Measurements from ENCODE around the gene GRAMD2B. TPM values are rescaled to one million over a fixed set of nuclear protein-coding genes. Genes with fewer than 3 reads are reported as not detected.

Gene GRAMD2B
- total and polyA plus RNA-seq, 4 donors: 8.5 to 19.4 (median 14.9) TPM

DNA sequence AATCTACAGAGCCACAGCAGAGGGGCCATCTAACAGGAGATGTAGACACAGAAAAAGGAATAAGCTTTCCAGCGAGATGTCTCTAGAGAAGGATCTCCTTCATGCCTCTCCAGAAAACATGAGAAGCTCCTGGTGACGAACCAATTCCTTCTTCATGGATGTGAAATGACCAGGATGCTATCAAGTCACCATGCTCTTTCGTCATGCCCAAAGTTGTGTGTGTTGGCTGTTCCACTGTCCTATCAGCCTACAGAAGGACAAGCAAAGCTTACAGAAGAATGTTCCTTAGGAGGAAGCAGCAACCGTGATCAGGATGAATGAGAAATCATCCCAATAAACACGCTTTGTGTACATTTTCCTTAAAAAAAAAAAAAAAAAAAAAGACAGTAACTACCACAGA is 117.4 kb downstream of the GRAMD2B start:
- peaks cover 0 to 2% (median 0%) of the 10 kb centered on the region in 4 donors for H3K36me3 ChIP-seq (ENCODE audit: control insufficient read depth in 4 of 4, insufficient read depth in 4 of 4, low read length in 4 of 4)
- ATAC-seq (ENCODE audit: insufficient read depth, low FRiP score): no peak
- no peak overlapping the region for H3K4me3 ChIP-seq
- 77 to 87% methylated on average over 5 of the region's 5 CpGs for WGBS, 2 donors
- peaks cover 0 to 14% (median 0%) of the 10 kb centered on the region in 5 donors for H3K4me1 ChIP-seq (ENCODE audit: control insufficient read depth in 5 of 5, insufficient read depth in 5 of 5, low read length in 5 of 5)
- no peak for DNase-seq
- no peak overlapping the region for H3K27ac ChIP-seq (ENCODE audit: low read depth in 1 of 2, low read length in 1 of 2)
- no peaks in the 10 kb centered on the region for H3K27me3 ChIP-seq (ENCODE audit: control insufficient read depth in 3 of 3, insufficient read depth in 3 of 3, low read length in 2 of 3)
- H3K9me3 ChIP-seq (ENCODE audit: control insufficient read depth in 4 of 4, insufficient read depth in 3 of 4, low read length in 3 of 4): no peaks in the 10 kb centered on the region
- TF ChIP-seq, protein P1, sequence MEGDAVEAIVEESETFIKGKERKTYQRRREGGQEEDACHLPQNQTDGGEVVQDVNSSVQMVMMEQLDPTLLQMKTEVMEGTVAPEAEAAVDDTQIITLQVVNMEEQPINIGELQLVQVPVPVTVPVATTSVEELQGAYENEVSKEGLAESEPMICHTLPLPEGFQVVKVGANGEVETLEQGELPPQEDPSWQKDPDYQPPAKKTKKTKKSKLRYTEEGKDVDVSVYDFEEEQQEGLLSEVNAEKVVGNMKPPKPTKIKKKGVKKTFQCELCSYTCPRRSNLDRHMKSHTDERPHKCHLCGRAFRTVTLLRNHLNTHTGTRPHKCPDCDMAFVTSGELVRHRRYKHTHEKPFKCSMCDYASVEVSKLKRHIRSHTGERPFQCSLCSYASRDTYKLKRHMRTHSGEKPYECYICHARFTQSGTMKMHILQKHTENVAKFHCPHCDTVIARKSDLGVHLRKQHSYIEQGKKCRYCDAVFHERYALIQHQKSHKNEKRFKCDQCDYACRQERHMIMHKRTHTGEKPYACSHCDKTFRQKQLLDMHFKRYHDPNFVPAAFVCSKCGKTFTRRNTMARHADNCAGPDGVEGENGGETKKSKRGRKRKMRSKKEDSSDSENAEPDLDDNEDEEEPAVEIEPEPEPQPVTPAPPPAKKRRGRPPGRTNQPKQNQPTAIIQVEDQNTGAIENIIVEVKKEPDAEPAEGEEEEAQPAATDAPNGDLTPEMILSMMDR (IDR thresholded peaks at IDR 0.05; ENCODE audit: control extremely low read depth, extremely low read depth): no peak
- H3K9ac ChIP-seq (ENCODE audit: insufficient read depth in 1 of 2, low read length in 2 of 2): no peak overlapping the region

GRCh38 chr5:126542441-126542840 is 119.2 kb downstream of the GRAMD2B start:
- WGBS, 2 donors: 57 to 60% methylated on average over 2 of the region's 2 CpGs
- Histone ChIP-seq H3K27ac (ENCODE audit: low read depth in 1 of 2, low read length in 1 of 2) (no peak overlapping the region), H3K4me3 (no peak overlapping the region), H3K9ac (ENCODE audit: insufficient read depth in 1 of 2, low read length in 2 of 2) (no peak overlapping the region), H3K36me3 (ENCODE audit: control insufficient read depth in 4 of 4, insufficient read depth in 4 of 4, low read length in 4 of 4) (peaks cover 7 to 11% (median 9%) of the 10 kb centered on the region in 4 donors), H3K4me1 (ENCODE audit: control insufficient read depth in 5 of 5, insufficient read depth in 5 of 5, low read length in 5 of 5) (peaks cover 0 to 8% (median 0%) of the 10 kb centered on the region in 5 donors), H3K27me3 (ENCODE audit: control insufficient read depth in 3 of 3, insufficient read depth in 3 of 3, low read length in 2 of 3) (no peaks in the 10 kb centered on the region), H3K9me3 (ENCODE audit: control insufficient read depth in 4 of 4, insufficient read depth in 3 of 4, low read length in 3 of 4) (no peaks in the 10 kb centered on the region)
- TF ChIP-seq, protein P1 (IDR thresholded peaks at IDR 0.05; ENCODE audit: control extremely low read depth, extremely low read depth): no peak
- DNase-seq (no peak), ATAC-seq (ENCODE audit: insufficient read depth, low FRiP score) (no peak)

DNA sequence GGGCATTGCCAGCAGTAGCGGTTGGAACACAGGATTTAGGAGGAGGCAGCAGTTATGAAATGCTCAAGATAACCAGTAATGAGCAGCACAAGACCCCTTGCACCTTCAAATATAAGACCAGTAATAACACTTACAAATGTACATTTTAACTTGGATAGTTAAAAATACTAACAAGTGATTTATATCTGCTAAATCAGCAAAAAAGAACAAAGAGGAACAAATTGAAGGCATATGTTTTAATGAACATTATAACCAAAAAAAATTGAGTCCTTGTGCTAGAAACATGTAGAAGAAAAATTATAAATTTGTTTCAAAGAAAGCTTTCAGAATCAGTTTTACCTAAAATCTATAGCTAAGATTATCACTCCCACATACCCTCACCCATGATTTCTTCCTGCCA is 119.8 kb downstream of the GRAMD2B start:
- H3K27ac ChIP-seq (ENCODE audit: low read depth in 1 of 2, low read length in 1 of 2): no peak overlapping the region
- no peaks in the 10 kb centered on the region for H3K27me3 ChIP-seq (ENCODE audit: control insufficient read depth in 3 of 3, insufficient read depth in 3 of 3, low read length in 2 of 3)
- no peak overlapping the region for H3K4me3 ChIP-seq
- ATAC-seq (ENCODE audit: insufficient read depth, low FRiP score) (no peak), DNase-seq (no peak)
- 90 to 95% methylated on average over 1 of the region's 1 CpG for WGBS, 2 donors
- no peak overlapping the region for H3K9ac ChIP-seq (ENCODE audit: insufficient read depth in 1 of 2, low read length in 2 of 2)
- H3K4me1 ChIP-seq (ENCODE audit: control insufficient read depth in 5 of 5, insufficient read depth in 5 of 5, low read length in 5 of 5): peaks cover 0 to 8% (median 0%) of the 10 kb centered on the region in 5 donors
- no peaks in the 10 kb centered on the region for H3K9me3 ChIP-seq (ENCODE audit: control insufficient read depth in 4 of 4, insufficient read depth in 3 of 4, low read length in 3 of 4)
- TF ChIP-seq, protein P1 (IDR thresholded peaks at IDR 0.05; ENCODE audit: control extremely low read depth, extremely low read depth): no peak
- H3K36me3 ChIP-seq (ENCODE audit: control insufficient read depth in 4 of 4, insufficient read depth in 4 of 4, low read length in 4 of 4): peaks cover 9 to 14% (median 10%) of the 10 kb centered on the region in 4 donors

DNA sequence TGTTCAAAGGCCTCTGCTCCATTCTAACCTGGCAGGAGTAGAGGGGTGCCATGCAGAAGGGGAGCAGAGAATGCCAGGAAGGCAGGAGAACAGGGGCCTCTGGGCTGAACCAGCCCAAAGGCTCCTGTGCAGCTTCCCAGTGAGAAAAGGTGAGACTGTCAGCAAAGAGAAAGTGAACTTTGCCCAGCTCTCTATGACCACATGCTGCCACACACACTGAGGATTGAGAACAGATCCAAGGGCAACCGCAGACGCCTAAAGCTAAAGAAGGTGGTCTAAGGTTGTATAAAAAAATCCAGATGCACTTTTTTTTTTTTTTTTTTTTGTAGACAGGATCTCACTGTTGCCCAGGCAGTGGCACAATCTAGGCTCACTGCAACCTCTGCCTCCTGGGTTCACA is 120.5 kb downstream of the GRAMD2B start:
- peaks cover 9 to 16% (median 11%) of the 10 kb centered on the region in 4 donors for H3K36me3 ChIP-seq (ENCODE audit: control insufficient read depth in 4 of 4, insufficient read depth in 4 of 4, low read length in 4 of 4)
- no peak overlapping the region for H3K9ac ChIP-seq (ENCODE audit: insufficient read depth in 1 of 2, low read length in 2 of 2)
- H3K27me3 ChIP-seq (ENCODE audit: control insufficient read depth in 3 of 3, insufficient read depth in 3 of 3, low read length in 2 of 3): no peaks in the 10 kb centered on the region
- WGBS, 2 donors: 95 to 96% methylated on average over 2 of the region's 2 CpGs
- no peak overlapping the region for H3K4me3 ChIP-seq
- H3K4me1 ChIP-seq (ENCODE audit: control insufficient read depth in 5 of 5, insufficient read depth in 5 of 5, low read length in 5 of 5): peaks cover 0 to 7% (median 0%) of the 10 kb centered on the region in 5 donors
- no peak overlapping the region for H3K27ac ChIP-seq (ENCODE audit: low read depth in 1 of 2, low read length in 1 of 2)
- no peaks in the 10 kb centered on the region for H3K9me3 ChIP-seq (ENCODE audit: control insufficient read depth in 4 of 4, insufficient read depth in 3 of 4, low read length in 3 of 4)
- ATAC-seq (ENCODE audit: insufficient read depth, low FRiP score): no peak
- no peak for DNase-seq
- TF ChIP-seq, protein P1 (IDR thresholded peaks at IDR 0.05; ENCODE audit: control extremely low read depth, extremely low read depth): no peak
